Ovary (tissue), 9 donors: ENCODE measurements around the gene YPEL3. TPM values are rescaled to one million over a fixed set of nuclear protein-coding genes. Genes with fewer than 3 reads are reported as not detected.

Source experiments
- DNase-seq, 5 donors: peaks; one replicate each; pipeline ENCODE4 v3.0.0-alpha.2; 2019 to 2020
- H3K27ac ChIP-seq, 2 donors: fragments of 200-600 bp; one replicate each; pipeline versions ENCODE4 v1.5.1 to v1.8.0; 2019 to 2022
- H3K27me3 ChIP-seq: fragments of 200-600 bp; one replicate; pipeline ENCODE4 v1.8.0; 2022
- H3K36me3 ChIP-seq: fragments of 200-600 bp; sonication (generic); one replicate; pipeline ENCODE4 v1.5.1; 2019
- H3K4me1 ChIP-seq: one replicate; pipeline ENCODE4 v1.8.1; 2013; ENCODE audit warnings: mild to moderate bottlenecking, moderate library complexity; ENCODE audit not compliant: insufficient read depth
- H3K4me3 ChIP-seq: fragments of 200-600 bp; sonication (generic); one replicate; pipeline ENCODE4 v1.5.1; 2017
- H3K9me3 ChIP-seq, 2 donors: fragments of 200-600 bp in 1 of 2; sonication (generic) in 1 of 2; one replicate each; pipeline versions ENCODE4 v1.5.1 to v1.8.1; 2013 to 2019; ENCODE audit warnings: mild to moderate bottlenecking in 1 of 2, moderate library complexity in 1 of 2
- CTCF ChIP-seq, 3 donors: fragments of 450-650 bp in 2 of 3; fragments of 200-600 bp in 1 of 3; IDR thresholded peaks; one replicate each; pipeline versions ENCODE4 v1.5.1 to v1.8.0; 2016 to 2022; ENCODE audit warnings: antibody characterized with exemption in 3 of 3, mild to moderate bottlenecking in 1 of 3
- EP300 ChIP-seq: sonication (generic); formaldehyde crosslinking; IDR thresholded peaks from one replicate; pipeline ENCODE4 v1.6.1; 2017; ENCODE audit warnings: antibody characterized with exemption
- POLR2A ChIP-seq: fragments of 450-650 bp; IDR thresholded peaks from one replicate; pipeline ENCODE4 v1.6.1; 2017; ENCODE audit warnings: antibody characterized with exemption, mild to moderate bottlenecking, moderate library complexity
- WGBS, 3 donors: extraction: QIAGEN DNeasy Blood & Tissue Kit in 1 of 3; methylation state at CpG; one replicate each; pipeline versions ENCODE4 v1.1.5 to v1.1.7; 2013 to 2017; 5-methylcytosine and 5-hydroxymethylcytosine counted together
- intact Hi-C, 4 donors: fragments of 100-400 bp; cut with DNase I; formaldehyde crosslinking; loops; one replicate each; pipeline versions ENCODE4 v1.11.0 to v1.15.1; 2022 to 2023
- polyA plus RNA-seq, 2 donors: library from polyadenylated mRNA; stranded (reverse); fragments of 200-250 nt in 1 of 2; fragments of 350-450 nt in 1 of 2; fragmentation: Illumina TruSeq in 1 of 2; extraction: RNeasy Lipid Tissue Mini Kit (QIAGEN cat#74804) in 1 of 2; gene quantifications; one replicate each; pipeline ENCODE4 v1.2.3, GENCODE V29; 2013 to 2014
- total RNA-seq, 7 donors: library from RNA; depleted of rRNA in 2 of 7; stranded (reverse); fragments of >200 nt in 2 of 7; fragmentation: NEBNext Ultra II Directional in 3 of 7; extraction: Animal tissue kit (Norgen Biotek cat#: 25700) in 3 of 7; gene quantifications; one replicate each; pipeline versions ENCODE4 v1.1.0 to v1.2.4, GENCODE V29; 2016 to 2023
- donor health status: DM: no; HTN: no; CAD: no; lungs with moderate emphysema.
- donor health status: DM: no; HTN: no; CAD: no.
- donor health status: Bipolar disorder and iron deficiency.
- donor health status: DM: yes; HTN: yes; CAD: no.
- donor health status: DM: no; HTN: no; CAD: no.
- donor health status: DM: yes; HTN: yes; CAD: no.

The YPEL3 gene
- total and polyA plus RNA-seq, 9 donors, result 12.7 to 134 (median 63.1) TPM

GRCh38 chr16:30110661-30111060, 14.6 kb upstream of the YPEL3 start:
- WGBS, 3 donors, result 39 to 52% (median 45%) methylated on average over 7 of the region's 7 CpGs
- TF ChIP-seq CTCF (IDR thresholded peaks at IDR 0.05), result no peak
- TF ChIP-seq POLR2A, result no peak
- no peak for TF ChIP-seq EP300
- intact Hi-C loops, result no loop called here
- Histone ChIP-seq H3K36me3 (no peaks in the 10 kb centered on the region), H3K27ac (no peak overlapping the region), H3K4me3 (no peak overlapping the region), H3K27me3 (no peaks in the 10 kb centered on the region), H3K9me3 (no peaks in the 10 kb centered on the region), H3K4me1 (no peaks in the 10 kb centered on the region)
- DNase-seq, result no peak

DNA sequence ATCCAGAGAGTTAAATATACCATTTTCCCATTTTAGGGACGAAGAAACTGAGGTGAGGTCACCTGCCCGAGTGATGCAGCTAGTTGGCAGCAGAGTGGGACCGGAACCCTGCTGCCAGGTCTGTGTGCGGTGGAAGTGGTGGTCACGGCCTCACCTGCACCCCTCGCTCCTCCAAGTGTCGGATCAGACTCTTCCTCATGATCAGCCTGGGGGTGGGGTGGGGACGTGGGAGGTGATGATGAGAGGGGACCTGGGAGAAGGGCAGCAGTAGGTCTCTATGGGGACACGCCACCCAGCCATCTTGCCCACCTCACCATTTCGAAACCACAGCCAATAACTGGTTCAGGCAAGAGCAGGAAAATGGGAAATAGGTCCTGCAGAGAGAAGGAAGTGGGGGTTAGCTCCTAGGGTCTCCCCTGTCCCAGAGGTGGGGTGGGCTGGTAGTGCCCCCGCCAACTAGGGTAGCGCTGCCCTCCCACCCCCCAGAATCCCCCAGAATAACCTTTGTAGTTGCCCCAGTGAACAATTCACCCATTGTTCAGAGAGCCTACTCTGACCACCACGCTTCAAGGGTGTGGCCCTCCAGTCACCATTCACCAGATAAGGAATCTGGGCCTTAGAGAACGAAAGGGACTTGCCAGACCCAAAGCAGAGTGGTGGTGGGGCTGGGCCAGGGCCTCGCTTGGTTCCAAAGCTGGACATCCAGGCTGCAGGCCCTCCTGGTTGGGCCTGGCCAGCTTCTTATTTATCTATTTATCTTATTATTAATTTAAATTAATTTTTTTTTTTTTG, 12.2 kb upstream of the YPEL3 start:
- TF ChIP-seq POLR2A (no peak), CTCF (IDR thresholded peaks at IDR 0.05) (no peak), EP300 (no peak)
- H3K27me3 ChIP-seq, result no peaks in the 10 kb centered on the region
- no peaks in the 10 kb centered on the region for H3K9me3 ChIP-seq
- DNase-seq, result no peak
- no peak overlapping the region for H3K27ac ChIP-seq
- H3K36me3 ChIP-seq, result no peaks in the 10 kb centered on the region
- no peak overlapping the region for H3K4me3 ChIP-seq
- intact Hi-C loops, result no loop called here
- 87 to 93% (median 90%) methylated on average over 14 to 15 of the region's 15 CpGs for WGBS, 3 donors
- no peaks in the 10 kb centered on the region for H3K4me1 ChIP-seq

DNA sequence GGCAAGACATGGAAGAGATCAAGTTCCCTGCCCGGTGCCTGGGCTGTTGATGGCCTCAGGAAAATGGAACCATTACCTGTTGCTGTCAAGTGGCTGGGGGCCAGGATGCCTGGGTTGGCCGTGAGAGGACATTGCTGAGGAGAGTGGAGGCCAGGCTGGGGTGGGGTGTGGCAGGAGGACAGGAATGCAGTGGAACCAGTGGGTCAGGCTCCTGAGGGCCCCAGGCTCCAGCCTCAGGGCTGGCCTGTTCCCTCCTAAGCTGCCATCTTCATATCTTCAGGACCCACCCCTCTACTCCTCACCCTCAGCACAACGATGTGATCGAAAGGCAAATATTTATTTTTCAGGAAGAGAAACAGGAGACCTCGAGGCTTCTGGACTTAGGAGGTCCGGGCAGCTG, 8.5 kb upstream of the YPEL3 start:
- WGBS, 3 donors, result 63 to 78% (median 64%) methylated on average over 6 of the region's 6 CpGs
- no peak overlapping the region for H3K4me3 ChIP-seq
- no peak overlapping the region for H3K27ac ChIP-seq
- no peak for DNase-seq
- no peak for TF ChIP-seq POLR2A
- TF ChIP-seq CTCF (IDR thresholded peaks at IDR 0.05), result no peak
- no peak for TF ChIP-seq EP300
- H3K9me3 ChIP-seq, result no peaks in the 10 kb centered on the region
- H3K4me1 ChIP-seq, result no peaks in the 10 kb centered on the region
- no peaks in the 10 kb centered on the region for H3K36me3 ChIP-seq
- intact Hi-C loops, result loop anchor here in 1 of 4 donors (5.0 kb wide), 1 partner anchor 303 kb away; the partner anchor contains the start of gene ZNF771
- no peaks in the 10 kb centered on the region for H3K27me3 ChIP-seq

DNA sequence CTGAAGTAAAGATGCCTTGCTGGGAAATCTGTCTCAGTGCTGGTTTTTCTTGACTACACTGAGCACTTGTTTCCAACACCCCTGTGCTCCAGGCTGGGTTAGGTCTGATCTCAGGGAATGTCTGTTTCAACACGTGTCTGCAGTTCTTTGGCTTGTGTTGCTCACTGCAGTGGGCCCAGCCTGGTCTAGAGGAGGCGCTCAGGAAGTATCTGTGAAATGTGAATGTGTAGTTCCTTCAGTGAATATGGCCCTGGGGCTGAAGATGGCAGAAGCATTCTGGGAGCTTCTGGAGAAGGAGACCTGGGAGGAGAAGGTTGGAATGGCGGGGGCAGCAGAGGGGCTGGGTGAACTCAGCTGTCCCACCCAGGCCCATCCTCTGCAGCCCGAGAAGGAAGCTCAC, 8.1 kb upstream of the YPEL3 start:
- Histone ChIP-seq H3K27ac (no peak overlapping the region), H3K27me3 (no peaks in the 10 kb centered on the region), H3K9me3 (no peaks in the 10 kb centered on the region), H3K4me1 (no peaks in the 10 kb centered on the region), H3K4me3 (no peak overlapping the region), H3K36me3 (no peaks in the 10 kb centered on the region)
- no peak for DNase-seq
- WGBS, 3 donors, result 70 to 74% (median 73%) methylated on average over 4 of the region's 4 CpGs
- TF ChIP-seq CTCF (IDR thresholded peaks at IDR 0.05) (no peak), POLR2A (no peak), EP300 (no peak)
- intact Hi-C loops, result loop anchor here in 1 of 4 donors (5.0 kb wide), 1 partner anchor 303 kb away; the partner anchor contains the start of gene ZNF771
